ENCODE measurements around the gene ELK4. TPM values are rescaled to one million over a fixed set of nuclear protein-coding genes. Genes with fewer than 3 reads are reported as not detected.
"Not testable (repeated sequence)": the region's sequence is repeated elsewhere in the genome, so short reads cannot be mapped to it uniquely, and the experiment has no call there.

ELK4 gene
- total and polyA plus RNA-seq, 12 donors = 4.7 to 45.6 (median 38.9) TPM

DNA sequence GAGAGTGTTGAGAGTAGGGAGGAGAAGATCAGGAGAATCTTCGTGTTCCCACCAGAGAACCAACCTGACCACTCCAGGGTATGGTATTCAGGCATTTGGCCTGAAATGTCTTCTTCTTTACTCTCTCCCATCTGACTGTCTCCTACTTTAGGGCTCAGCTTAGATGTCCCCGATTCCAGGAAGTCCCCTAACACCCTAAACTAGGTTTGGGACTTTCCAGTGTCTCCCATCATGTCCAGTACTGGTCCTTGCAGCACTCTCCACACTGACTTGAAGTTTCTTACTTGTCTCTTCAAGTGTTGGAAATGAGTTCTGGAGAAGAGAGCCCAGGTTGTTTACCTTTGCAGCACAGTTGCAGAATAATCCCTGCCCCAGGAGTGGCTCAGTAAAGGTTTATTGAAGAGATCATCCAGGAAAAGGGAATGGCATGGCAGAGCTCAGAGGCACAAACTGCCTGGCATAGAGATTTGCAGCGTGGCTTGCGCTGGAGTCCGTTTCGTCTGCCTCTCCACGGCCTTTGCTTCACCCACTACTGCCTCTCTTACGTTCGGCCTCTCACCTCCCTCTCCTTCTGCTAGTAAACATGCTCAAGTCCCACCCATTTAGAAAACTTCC lies 6.2 kb upstream of the ELK4 start:
- TF ChIP-seq, protein P1, sequence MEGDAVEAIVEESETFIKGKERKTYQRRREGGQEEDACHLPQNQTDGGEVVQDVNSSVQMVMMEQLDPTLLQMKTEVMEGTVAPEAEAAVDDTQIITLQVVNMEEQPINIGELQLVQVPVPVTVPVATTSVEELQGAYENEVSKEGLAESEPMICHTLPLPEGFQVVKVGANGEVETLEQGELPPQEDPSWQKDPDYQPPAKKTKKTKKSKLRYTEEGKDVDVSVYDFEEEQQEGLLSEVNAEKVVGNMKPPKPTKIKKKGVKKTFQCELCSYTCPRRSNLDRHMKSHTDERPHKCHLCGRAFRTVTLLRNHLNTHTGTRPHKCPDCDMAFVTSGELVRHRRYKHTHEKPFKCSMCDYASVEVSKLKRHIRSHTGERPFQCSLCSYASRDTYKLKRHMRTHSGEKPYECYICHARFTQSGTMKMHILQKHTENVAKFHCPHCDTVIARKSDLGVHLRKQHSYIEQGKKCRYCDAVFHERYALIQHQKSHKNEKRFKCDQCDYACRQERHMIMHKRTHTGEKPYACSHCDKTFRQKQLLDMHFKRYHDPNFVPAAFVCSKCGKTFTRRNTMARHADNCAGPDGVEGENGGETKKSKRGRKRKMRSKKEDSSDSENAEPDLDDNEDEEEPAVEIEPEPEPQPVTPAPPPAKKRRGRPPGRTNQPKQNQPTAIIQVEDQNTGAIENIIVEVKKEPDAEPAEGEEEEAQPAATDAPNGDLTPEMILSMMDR (IDR thresholded peaks at IDR 0.05) = no peak

DNA sequence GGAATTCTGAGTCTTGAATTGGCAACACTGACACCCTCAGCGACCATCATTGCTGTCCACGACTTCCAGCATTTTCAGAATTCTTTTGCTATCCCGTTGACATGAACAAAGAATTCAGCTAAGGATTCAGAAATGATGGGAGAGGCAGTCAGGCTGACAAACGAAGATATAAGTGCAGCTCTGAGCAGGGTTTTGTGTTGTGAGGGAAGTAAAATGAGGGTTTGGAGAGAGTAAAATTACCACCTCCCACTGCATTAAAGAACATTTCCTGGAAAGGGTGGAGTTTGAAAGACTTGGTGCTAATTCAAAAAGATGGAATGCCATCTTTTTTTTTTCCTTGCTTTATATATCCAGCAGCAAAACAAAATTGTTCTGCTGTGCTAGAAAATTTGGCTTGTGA lies 4.9 kb upstream of the ELK4 start:
- 9 to 12% methylated on average over 4 of the region's 4 CpGs for WGBS, 2 donors
- Histone ChIP-seq H3K9me3 (no peaks in the 10 kb centered on the region), H3K27me3 (no peaks in the 10 kb centered on the region), H3K4me3 (no peak overlapping the region), H3K27ac (peak overlapping the region in 5 of 10 donors; percentile 3 to 67 (median 32)), H3K36me3 (no peaks in the 10 kb centered on the region), H3K4me1 (peaks cover 0 to 34% (median 23%) of the 10 kb centered on the region in 9 donors)
- ATAC-seq = no peak
- TF ChIP-seq, protein P1 (IDR thresholded peaks at IDR 0.05) = no peak
- DNase-seq = no peak
- intact Hi-C loops (cut with DNase I) = loop anchor here in 6 of 10 donors (5.0 to 10.0 kb wide), 4 partner anchors 49 to 109 kb away; no protein-coding TSS in a partner anchor

More for the DNA sequence above, 6.2 kb upstream of the ELK4 start:
- ATAC-seq (no peak), DNase-seq (no peak)
- intact Hi-C loops (cut with DNase I) = loop anchor here in 6 of 10 donors (5.0 to 10.0 kb wide), 4 partner anchors 51 to 111 kb away; no protein-coding TSS in a partner anchor
- Histone ChIP-seq H3K27me3 (no peaks in the 10 kb centered on the region), H3K36me3 (no peaks in the 10 kb centered on the region), H3K9me3 (no peaks in the 10 kb centered on the region), H3K4me3 (no peak overlapping the region), H3K4me1 (peaks cover 0 to 26% (median 15%) of the 10 kb centered on the region in 9 donors), H3K27ac (no peak overlapping the region)
- 95 to 96% methylated on average over 9 of the region's 9 CpGs for WGBS, 2 donors

DNA sequence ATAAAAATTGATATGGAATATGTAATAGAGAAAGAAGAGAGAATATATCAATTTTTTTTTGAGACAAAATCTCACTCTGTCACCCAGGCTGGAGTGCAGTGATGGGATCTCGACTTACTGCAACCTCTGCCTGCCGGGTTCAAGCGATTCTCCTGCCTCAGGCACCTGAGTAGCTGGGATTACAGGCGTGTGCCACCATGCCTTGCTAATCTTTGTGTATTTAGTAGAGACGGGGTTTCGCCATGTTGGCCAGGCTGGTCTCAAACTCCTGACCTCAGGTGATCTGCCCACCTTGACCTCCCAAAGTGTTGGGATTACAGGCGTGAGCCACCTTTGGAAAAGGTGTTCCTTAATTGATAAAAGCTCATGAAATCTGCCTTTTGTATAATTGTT lies 4.3 kb upstream of the ELK4 start:
- not testable (repeated sequence) for H3K27me3 ChIP-seq, H3K4me3 ChIP-seq, H3K36me3 ChIP-seq, ATAC-seq, DNase-seq, H3K9me3 ChIP-seq
- peaks cover 0 to 34% (median 23%) of the 10 kb centered on the region in 9 donors for H3K4me1 ChIP-seq
- 86 to 87% methylated on average over 7 of the region's 7 CpGs for WGBS, 2 donors
- intact Hi-C loops (cut with DNase I) = loop anchor here in 6 of 10 donors (5.0 to 10.0 kb wide), 4 partner anchors 49 to 109 kb away; no protein-coding TSS in a partner anchor
- peak overlapping the region in 1 of 10 donors; percentile 67 for H3K27ac ChIP-seq

DNA sequence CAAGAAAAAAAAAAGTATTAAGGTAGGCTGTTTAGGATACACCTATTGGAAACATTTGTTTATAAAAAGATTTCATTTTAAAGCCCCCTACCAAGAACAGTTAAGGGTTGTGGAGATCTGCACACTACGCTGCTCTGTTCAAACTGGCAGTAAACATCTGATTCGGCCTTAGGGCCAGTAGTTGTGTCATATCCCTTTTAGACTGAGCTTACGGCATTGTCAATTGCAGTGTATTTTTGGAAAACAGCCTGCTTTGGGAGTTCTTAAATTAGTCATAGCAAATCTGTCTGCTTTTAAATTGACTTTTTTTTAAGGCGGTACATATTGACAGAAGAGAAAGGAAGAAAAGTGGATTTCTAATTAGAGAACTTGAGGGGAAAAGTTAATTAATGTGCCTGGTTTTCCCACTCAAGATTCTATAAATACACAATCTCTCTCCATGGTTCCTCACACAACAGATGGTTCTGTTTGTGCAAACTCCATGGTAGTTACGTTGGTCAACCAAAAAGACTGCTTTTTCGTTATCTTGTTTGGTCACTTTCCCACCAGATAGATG lies 1.7 kb upstream of the ELK4 start:
- ATAC-seq (peak in 2 of 8 donors; percentile 28 to 31), DNase-seq (no peak)
- Histone ChIP-seq H3K9me3 (no peaks in the 10 kb centered on the region), H3K27ac (peak overlapping the region in 6 of 10 donors; percentile 21 to 98 (median 75)), H3K36me3 (peaks cover 0 to 4% (median 0%) of the 10 kb centered on the region in 9 donors), H3K4me3 (peak overlapping the region in 1 of 10 donors; percentile 60), H3K4me1 (peaks cover 0 to 57% (median 40%) of the 10 kb centered on the region in 9 donors), H3K27me3 (no peaks in the 10 kb centered on the region)
- WGBS, 2 donors = 69 to 81% methylated on average over 6 of the region's 6 CpGs
- TF ChIP-seq, protein P1 (IDR thresholded peaks at IDR 0.05) = no peak
- intact Hi-C loops (cut with DNase I) = loop anchor here in 9 of 10 donors (2.0 to 10.0 kb wide), 8 partner anchors 35 to 106 kb away; no protein-coding TSS in a partner anchor

Measured in heart right ventricle (tissue), 16 donors.